Measurements from ENCODE around the gene PEX14. TPM values are rescaled to one million over a fixed set of nuclear protein-coding genes. Genes with fewer than 3 reads are reported as not detected.

PEX14 gene
- total RNA-seq, 1 donor from 2014 or later: 10.6 TPM

- Histone ChIP-seq H3K4me3 (no peak overlapping the region), H3K27ac (no peak overlapping the region), H3K27me3 (no peaks in the 10 kb centered on the region), H3K9me3 (no peaks in the 10 kb centered on the region), H3K4me1 (no peaks in the 10 kb centered on the region), H3K36me3 (no peaks in the 10 kb centered on the region)
- TF ChIP-seq CTCF (IDR thresholded peaks at IDR 0.05): no peak
- DNase-seq (ENCODE audit: low spot score in 2 of 2): no peak
- intact Hi-C loops (cut with DNase I): no loop called here
These were observed 72.1 kb downstream of the PEX14 start for GRCh38 chr1:10546896-10547295.

GRCh38 chr1:10549904-10550664, 75.3 kb downstream of the PEX14 start:
- H3K4me1 ChIP-seq: no peaks in the 10 kb centered on the region
- H3K4me3 ChIP-seq: no peak overlapping the region
- H3K36me3 ChIP-seq: no peaks in the 10 kb centered on the region
- no peak for TF ChIP-seq CTCF (IDR thresholded peaks at IDR 0.05)
- no peaks in the 10 kb centered on the region for H3K9me3 ChIP-seq
- H3K27ac ChIP-seq: no peak overlapping the region
- intact Hi-C loops (cut with DNase I): no loop called here
- no peak for DNase-seq (ENCODE audit: low spot score in 2 of 2)
- no peaks in the 10 kb centered on the region for H3K27me3 ChIP-seq

GRCh38 chr1:10553118-10553517, 78.4 kb downstream of the PEX14 start:
- Histone ChIP-seq H3K36me3 (no peaks in the 10 kb centered on the region), H3K4me1 (no peaks in the 10 kb centered on the region), H3K9me3 (no peaks in the 10 kb centered on the region), H3K27me3 (no peaks in the 10 kb centered on the region), H3K27ac (no peak overlapping the region), H3K4me3 (no peak overlapping the region)
- no peak for TF ChIP-seq CTCF (IDR thresholded peaks at IDR 0.05)
- intact Hi-C loops (cut with DNase I): no loop called here
- no peak for DNase-seq (ENCODE audit: low spot score in 2 of 2)

GRCh38 chr1:10555635-10556429, 81.1 kb downstream of the PEX14 start:
- H3K27ac ChIP-seq: no peak overlapping the region
- H3K27me3 ChIP-seq: no peaks in the 10 kb centered on the region
- H3K36me3 ChIP-seq: no peaks in the 10 kb centered on the region
- H3K4me3 ChIP-seq: no peak overlapping the region
- H3K4me1 ChIP-seq: no peaks in the 10 kb centered on the region
- intact Hi-C loops (cut with DNase I): no loop called here
- no peak for DNase-seq (ENCODE audit: low spot score in 2 of 2)
- no peaks in the 10 kb centered on the region for H3K9me3 ChIP-seq
- no peak for TF ChIP-seq CTCF (IDR thresholded peaks at IDR 0.05)

GRCh38 chr1:10556430-10557005, 81.8 kb downstream of the PEX14 start:
- TF ChIP-seq CTCF (IDR thresholded peaks at IDR 0.05): no peak
- H3K27ac ChIP-seq: no peak overlapping the region
- H3K4me3 ChIP-seq: no peak overlapping the region
- H3K9me3 ChIP-seq: no peaks in the 10 kb centered on the region
- no peak for DNase-seq (ENCODE audit: low spot score in 2 of 2)
- no peaks in the 10 kb centered on the region for H3K36me3 ChIP-seq
- H3K4me1 ChIP-seq: no peaks in the 10 kb centered on the region
- no peaks in the 10 kb centered on the region for H3K27me3 ChIP-seq
- intact Hi-C loops (cut with DNase I): no loop called here
